Mucosa of descending colon (tissue), 3 donors: ENCODE results near the gene CNTNAP2. TPM values are rescaled to one million over a fixed set of nuclear protein-coding genes. Genes with fewer than 3 reads are reported as not detected.

Source experiments
- ATAC-seq: fragments of 200-7000 bp; cut with Tn5 transposase; one replicate; pipeline ENCODE4 v1.9.1; 2020; ENCODE audit warnings: mild to moderate bottlenecking, moderate library complexity
- DNase-seq, 3 donors: peaks; one replicate each; pipeline ENCODE4 v3.0.0-alpha.2; 2020
- H3K36me3 ChIP-seq: fragments of 200-600 bp; one replicate; pipeline ENCODE4 v1.8.0; 2021; ENCODE audit warnings: low read depth, mild to moderate bottlenecking
- H3K4me1 ChIP-seq: fragments of 200-600 bp; one replicate; pipeline ENCODE4 v1.8.0; 2021; ENCODE audit warnings: low read depth, mild to moderate bottlenecking
- H3K4me3 ChIP-seq: fragments of 200-600 bp; one replicate; pipeline ENCODE4 v1.8.0; 2021; ENCODE audit warnings: mild to moderate bottlenecking
- H3K9me3 ChIP-seq: fragments of 200-600 bp; one replicate; pipeline ENCODE4 v1.8.0; 2021; ENCODE audit warnings: mild to moderate bottlenecking
- intact Hi-C, 2 donors: fragments of 100-400 bp; cut with DNase I in 1 of 2; cut with micrococcal nuclease in 1 of 2; formaldehyde crosslinking; loops; one replicate each; pipeline versions ENCODE4 v1.11.0 to v1.11.1; 2022; cut with DNase I, micrococcal nuclease
- total RNA-seq, 3 donors: library from RNA; stranded (reverse); fragmentation: NEBNext Ultra II Directional in 2 of 3; extraction: Animal tissue kit (Norgen Biotek cat#: 25700) in 2 of 3; gene quantifications; one replicate each; pipeline versions ENCODE4 v1.2.1 to v1.2.4, GENCODE V29; 2021 to 2023
- TF ChIP-seq, protein P1 (sequence below): fragments of 200-600 bp; IDR thresholded peaks from one replicate; pipeline ENCODE4 v1.8.0; 2022; ENCODE audit warnings: antibody characterized with exemption, mild to moderate bottlenecking
- donor health status: DM: no; HTN: no; CAD: no; lungs with moderate emphysema.
- donor health status: DM: no; HTN: no; CAD: no.
- donor health status: DM: no; HTN: yes; CAD: no.

Gene CNTNAP2
- total RNA-seq, 3 donors from 2014 or later = 3.1 to 5.9 (median 4.2) TPM

- intact Hi-C loops = no loop called here
- no peak overlapping the region for H3K4me3 ChIP-seq
- H3K36me3 ChIP-seq = no peaks in the 10 kb centered on the region
- TF ChIP-seq, protein P1, sequence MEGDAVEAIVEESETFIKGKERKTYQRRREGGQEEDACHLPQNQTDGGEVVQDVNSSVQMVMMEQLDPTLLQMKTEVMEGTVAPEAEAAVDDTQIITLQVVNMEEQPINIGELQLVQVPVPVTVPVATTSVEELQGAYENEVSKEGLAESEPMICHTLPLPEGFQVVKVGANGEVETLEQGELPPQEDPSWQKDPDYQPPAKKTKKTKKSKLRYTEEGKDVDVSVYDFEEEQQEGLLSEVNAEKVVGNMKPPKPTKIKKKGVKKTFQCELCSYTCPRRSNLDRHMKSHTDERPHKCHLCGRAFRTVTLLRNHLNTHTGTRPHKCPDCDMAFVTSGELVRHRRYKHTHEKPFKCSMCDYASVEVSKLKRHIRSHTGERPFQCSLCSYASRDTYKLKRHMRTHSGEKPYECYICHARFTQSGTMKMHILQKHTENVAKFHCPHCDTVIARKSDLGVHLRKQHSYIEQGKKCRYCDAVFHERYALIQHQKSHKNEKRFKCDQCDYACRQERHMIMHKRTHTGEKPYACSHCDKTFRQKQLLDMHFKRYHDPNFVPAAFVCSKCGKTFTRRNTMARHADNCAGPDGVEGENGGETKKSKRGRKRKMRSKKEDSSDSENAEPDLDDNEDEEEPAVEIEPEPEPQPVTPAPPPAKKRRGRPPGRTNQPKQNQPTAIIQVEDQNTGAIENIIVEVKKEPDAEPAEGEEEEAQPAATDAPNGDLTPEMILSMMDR = no peak
- peaks cover 7% of the 10 kb centered on the region for H3K4me1 ChIP-seq
- DNase-seq (no peak), ATAC-seq (no peak)
- no peaks in the 10 kb centered on the region for H3K9me3 ChIP-seq
Observed at GRCh38 chr7:148403466-148403993, 2286.9 kb downstream of the CNTNAP2 start.

- H3K36me3 ChIP-seq = no peaks in the 10 kb centered on the region
- peaks cover 5% of the 10 kb centered on the region for H3K4me1 ChIP-seq
- no peak overlapping the region for H3K4me3 ChIP-seq
- intact Hi-C loops = no loop called here
- ATAC-seq (no peak), DNase-seq (no peak)
- TF ChIP-seq, protein P1 = no peak
- no peaks in the 10 kb centered on the region for H3K9me3 ChIP-seq
Observed at GRCh38 chr7:148408307-148408706, 2291.7 kb downstream of the CNTNAP2 start.

GRCh38 chr7:148410905-148411304, 2294.3 kb downstream of the CNTNAP2 start:
- no peak for ATAC-seq
- TF ChIP-seq, protein P1 = no peak
- Histone ChIP-seq H3K4me3 (no peak overlapping the region), H3K36me3 (no peaks in the 10 kb centered on the region), H3K4me1 (no peaks in the 10 kb centered on the region), H3K9me3 (no peaks in the 10 kb centered on the region)
- intact Hi-C loops = no loop called here
- no peak for DNase-seq

- no peaks in the 10 kb centered on the region for H3K36me3 ChIP-seq
- TF ChIP-seq, protein P1 = no peak
Observed at GRCh38 chr7:148412691-148413090, 2296.1 kb downstream of the CNTNAP2 start.

GRCh38 chr7:148419856-148420832, 2303.5 kb downstream of the CNTNAP2 start:
- H3K9me3 ChIP-seq = no peaks in the 10 kb centered on the region
- ATAC-seq = no peak
- TF ChIP-seq, protein P1 = no peak
- no peaks in the 10 kb centered on the region for H3K4me1 ChIP-seq
- intact Hi-C loops = no loop called here
- no peaks in the 10 kb centered on the region for H3K36me3 ChIP-seq
- DNase-seq = no peak
- no peak overlapping the region for H3K4me3 ChIP-seq

More at GRCh38 chr7:148412691-148413090, 2296.1 kb downstream of the CNTNAP2 start:
- ATAC-seq = no peak
- Histone ChIP-seq H3K9me3 (no peaks in the 10 kb centered on the region), H3K4me3 (no peak overlapping the region), H3K4me1 (no peaks in the 10 kb centered on the region)
- DNase-seq = no peak
- intact Hi-C loops = no loop called here
